ENCODE data around the gene CIZ1.

Gene CIZ1

DNA sequence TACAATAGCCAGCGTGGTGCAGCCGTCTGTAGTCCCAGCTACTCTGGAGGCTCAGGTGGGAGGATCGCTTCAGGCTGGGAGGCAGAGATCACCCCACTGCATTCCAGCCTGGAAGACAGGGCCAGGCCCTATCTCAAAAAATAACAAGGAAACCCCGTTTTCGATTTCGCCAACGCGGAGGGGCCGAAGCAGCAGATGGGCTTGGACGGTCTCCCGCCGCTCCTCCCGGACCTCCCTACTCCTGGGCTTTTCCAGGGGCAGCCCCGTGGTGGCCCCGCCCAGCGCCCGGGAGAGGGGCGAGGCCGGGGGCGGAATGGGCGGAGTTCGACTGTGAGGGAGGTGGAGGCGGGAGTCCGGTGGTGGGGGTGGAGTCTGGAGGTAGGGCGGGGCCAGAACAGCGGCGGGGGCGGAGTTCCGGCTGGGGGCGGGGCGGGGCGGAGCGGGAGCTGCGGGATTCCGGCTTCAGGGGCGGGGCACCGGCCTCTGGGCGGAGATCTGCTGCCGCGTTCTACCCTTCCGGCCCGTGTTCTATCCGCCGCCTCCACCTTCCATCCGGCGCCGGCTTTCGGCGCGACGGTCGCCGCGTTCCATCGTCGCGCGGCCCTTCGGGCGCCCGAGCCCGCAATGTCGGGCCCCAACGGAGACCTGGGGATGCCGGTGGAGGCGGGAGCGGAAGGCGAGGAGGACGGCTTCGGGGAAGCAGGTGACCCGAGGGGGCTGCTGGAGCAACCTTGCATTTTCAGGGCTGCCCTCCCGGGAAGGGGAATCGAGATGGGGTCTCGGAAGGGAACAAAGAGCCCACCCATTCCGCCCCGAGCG, 31.4 kb downstream of the CIZ1 start, which contains the start of gene BBLN:
Gene BBLN, plus strand, starts transcription at position 482 of the 819 bp plus-strand sequence. Its CDS starts 143 bp downstream, at position 625.
- peak; percentile 90 for DNase-seq

DNA sequence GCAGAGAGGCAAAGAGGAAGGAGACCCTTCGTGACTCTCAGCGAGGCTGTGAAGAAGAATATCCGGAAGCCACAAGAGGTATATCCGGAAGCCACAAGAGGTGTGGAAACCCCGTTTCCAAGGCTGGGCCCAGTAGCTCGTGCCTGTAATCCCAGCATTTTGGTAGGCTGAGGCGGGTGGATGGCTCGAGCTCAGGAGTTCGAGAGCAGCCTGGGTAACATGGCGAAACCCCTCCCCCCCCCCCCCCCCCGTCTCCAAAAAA, 31.9 kb downstream of the CIZ1 start:
- no peak for DNase-seq

DNA sequence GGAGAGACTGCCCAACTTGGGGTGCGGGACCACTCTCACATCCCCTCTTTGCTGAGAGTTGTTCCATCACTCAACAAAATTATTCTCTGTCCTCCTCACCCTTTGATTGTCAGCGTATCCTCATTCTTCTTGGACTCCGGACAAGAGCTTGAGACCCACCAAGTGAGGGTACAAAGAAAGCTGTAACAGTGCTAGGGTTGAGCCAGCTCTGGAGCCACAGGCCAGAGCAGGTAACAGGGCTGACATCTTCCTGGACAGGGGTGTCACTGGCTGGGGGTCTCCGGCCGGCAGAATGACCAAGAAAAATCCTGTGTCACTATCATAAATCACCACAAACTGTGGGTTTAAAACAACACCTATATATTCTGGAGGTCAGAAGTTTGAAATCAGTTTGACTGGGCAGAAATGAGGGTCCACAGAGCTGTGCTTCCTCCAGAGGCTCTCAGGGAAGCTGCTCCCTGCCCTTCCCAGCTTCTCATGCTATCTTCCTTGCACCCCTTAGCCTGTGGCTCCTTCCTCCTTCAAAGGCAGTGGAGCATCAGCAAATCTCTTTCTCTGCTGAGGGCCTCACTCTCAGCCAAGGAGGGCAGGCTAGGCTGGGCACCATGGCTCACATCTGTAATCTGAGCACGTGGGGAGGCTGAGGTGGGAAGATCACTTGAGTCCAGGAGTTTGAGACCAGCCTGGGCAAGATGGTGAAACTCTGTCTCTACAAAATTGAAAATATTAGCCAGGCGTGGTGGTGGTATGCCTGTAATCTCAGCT, 35.5 kb downstream of the CIZ1 start:
- DNase-seq, result no peak

DNA sequence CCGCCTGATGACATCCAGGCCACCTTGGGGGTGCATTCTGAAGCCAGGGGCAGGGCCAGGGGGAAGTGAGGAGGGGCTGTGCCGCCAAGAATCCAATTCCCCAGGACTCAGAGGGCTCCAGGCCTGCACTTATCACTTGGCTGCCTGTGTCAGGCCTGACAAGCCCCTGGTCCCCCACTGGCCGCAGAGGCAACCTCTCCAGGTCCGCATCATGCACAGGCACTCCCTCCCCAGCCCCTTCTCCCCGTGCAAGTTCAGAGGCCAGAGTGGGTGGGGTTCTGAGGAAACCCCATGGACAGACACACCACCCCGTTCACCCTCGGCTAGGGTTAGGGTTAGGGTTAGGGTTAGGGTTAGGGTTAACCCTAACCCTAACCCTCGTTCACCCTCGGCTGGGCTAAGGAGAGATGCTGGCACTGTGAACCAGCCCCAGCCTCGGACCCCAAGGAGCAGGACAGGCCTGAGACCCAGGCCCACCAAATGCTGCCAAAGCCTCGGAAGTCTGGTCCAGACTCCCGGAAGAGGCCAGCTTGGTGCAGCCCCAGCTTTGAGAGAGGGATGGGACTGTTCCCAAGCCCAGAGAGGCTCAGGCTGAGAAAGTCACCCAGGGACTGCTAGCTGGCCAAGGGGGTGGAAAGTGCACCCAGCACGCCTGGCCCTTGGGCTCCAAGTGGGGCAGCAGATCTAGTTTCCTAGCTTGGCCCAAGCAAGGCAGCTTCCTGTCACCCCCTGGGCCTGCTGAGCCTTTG, 37.3 kb downstream of the CIZ1 start:
- DNase-seq, result no peak

DNA sequence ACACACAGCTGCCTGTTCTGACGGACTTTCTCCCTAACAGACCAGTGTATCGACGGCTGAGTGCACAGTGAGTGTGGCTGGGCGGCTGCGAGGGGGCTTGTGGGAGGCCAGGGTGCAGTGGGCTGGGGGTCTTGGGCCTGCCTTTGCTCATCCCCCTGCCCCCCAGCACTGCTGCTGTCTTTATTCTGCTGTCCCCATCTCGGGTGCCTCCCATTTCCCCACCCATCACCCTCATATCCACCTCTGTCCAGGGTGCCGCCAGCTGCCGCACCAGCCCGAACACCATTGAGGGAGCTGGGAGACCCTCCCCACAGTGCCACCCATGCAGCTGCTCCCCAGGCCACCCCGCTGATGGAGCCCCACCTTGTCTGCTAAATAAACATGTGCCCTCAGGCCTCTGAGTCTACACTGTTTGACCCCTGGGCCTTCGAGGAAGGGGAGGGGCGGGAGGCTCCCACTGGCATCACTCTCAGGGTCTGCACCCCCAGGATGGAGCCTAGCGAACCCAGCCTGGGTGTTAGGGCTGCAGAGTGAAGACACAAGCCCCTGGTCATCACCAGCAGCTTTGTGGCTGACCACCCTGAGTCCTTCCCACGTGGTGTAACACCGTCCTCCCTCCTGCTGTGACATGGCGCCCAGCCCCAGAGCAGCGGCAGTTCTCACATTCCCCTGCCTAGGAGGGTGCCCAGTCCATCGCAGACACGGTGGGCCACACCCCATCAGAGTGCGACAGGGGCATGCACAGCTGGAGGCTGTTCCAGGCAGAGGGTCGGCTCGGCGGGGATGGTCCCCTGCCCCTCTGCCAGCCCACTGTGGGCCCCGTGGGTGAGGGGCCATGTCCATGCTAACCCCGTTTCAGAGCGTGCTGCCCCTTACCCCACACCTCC, 38.1 kb downstream of the CIZ1 start:
- DNase-seq, result no peak

DNA sequence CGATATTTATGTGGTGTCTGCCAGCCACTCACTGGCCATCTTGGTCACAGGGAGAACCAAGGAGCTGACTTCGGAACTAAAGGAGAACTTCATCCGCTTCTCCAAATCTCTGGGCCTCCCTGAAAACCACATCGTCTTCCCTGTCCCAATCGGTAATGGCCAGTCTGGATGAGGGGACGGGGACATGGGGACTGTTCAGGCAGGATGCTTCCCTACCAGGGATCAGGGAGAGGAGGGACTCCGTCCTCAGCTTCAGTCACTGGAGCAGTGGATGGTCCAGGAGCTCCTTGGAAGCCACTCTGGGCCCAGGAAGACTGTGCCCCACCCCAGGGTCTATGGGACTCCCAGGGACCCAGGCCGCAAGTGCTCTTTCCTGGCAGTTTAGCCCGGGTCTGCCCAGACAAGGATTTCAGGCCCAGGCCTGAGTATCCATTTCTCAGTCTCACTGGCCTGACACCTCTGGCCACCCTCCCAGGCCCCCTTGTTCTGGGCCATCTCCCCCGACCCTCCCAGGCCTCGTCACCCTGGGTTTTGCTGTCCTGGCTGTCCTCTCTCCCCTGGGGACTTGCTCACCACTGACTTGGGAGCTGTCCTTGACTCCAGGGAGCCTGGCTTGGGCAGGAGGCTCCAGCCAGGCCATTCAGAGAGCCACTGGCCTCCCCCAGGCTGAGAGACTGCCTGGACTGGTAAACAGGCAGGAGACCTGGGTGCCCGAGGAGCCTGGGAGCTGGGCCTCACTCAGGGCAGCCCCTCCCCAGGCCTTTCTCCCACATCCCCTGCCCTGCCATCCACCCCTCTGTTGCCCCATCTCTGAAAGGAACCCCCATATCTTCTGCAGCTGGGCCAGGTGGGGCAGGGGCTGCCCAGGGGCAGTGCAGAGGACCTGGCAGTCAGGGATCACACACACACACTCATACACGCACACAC, 39.0 kb downstream of the CIZ1 start:
- no peak for DNase-seq

DNA sequence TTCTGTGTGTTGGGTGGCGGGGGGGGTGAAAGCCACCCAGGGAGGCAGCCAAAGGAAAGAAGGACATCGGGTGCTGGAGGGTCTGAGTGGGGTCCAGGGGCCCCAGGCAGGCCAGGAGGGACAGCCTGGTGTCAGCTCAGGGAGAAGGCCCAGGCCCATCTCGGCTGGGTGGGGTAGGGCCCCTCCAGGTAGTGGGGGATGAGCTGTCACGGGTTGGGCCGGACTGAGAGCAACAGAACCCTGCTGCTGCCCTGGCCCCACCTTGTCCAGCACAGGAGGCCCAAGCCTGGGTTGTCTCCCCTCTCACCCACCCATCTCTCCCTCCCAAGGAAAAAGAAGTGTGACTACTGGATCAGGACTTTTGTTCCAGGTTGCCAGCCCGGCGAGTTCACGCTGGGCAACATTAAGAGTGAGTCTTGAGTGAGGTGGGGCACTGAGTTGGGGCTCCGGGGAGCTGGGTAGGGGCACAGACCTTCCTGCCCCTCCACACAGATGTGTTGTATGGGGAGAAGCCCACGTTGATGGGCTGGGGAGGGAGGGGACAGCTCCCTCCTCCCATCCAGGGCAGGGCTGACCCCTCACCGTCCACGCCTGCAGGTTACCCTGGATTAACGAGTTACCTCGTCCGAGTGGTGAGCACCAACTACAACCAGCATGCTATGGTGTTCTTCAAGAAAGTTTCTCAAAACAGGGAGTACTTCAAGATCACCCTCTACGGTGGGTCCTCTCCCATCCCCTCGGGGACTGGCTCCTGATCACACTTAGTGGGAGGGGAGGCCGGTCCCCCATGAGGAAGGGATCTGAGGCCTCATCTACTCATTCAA, 39.9 kb downstream of the CIZ1 start:
- DNase-seq, result no peak

DNA sequence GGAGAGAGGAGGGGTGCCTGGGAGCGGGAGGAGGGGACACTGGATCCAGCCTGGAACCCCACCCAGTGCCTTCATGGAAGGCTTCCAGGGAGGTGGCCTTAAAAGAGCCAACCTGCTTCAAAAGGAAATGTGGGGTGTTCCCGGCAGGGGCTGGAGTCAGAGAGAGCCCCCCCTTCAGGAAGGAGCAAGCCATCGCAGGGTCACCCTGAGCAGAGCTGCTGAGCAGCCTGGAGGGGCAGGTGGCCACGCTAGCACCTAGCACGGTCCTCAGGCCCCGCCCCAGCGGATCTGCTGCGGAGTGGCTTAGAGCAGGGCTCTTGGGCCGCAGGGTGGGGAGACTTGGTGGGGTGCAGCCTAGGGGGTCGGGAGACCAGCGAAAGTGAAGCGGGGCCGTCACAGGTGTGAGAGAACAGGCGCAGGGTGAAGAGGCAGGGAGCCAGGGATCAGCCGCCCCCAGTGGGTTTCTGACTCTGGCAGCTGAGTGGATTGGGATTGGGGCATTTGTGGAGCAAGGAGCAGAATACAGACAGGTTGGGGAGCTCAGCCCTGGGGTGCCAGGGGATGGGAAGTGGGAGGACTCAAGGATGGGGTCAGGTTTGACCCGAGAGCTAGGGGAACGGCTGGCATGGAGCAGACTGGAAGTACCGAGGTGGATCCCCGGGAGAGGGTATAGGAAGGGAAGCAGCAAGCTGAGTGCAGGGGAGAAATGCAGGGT, 40.6 kb downstream of the CIZ1 start:
- no peak for DNase-seq

DNA sequence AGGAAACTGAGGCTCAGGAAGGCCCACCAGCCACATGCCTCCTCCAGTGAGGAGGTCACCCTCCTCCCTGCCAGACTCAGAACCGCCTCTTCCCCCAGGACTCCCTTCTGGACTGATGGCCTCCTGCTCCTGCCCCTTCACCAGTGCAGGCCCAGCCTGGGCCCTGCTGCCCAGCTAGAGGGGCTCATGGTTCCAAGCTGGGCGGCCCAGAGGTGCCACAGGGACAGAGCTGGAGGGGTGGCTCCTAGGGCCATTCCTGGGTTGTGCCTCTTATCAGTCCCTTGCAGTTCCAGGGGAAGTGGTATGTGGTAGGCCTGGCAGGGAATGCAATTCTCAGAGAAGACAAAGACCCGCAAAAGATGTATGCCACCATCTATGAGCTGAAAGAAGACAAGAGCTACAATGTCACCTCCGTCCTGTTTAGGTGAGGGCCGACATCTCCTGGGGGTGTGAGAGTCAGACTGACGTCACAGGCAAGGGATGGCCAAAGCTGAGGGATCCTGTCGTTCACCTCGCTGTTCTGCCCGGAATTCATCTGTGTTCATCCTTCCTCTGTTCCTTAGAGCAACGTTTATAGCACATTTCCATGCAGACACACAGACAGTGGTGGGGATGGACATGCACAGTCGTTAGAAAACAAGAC, 41.3 kb downstream of the CIZ1 start:
- DNase-seq, result no peak

DNA sequence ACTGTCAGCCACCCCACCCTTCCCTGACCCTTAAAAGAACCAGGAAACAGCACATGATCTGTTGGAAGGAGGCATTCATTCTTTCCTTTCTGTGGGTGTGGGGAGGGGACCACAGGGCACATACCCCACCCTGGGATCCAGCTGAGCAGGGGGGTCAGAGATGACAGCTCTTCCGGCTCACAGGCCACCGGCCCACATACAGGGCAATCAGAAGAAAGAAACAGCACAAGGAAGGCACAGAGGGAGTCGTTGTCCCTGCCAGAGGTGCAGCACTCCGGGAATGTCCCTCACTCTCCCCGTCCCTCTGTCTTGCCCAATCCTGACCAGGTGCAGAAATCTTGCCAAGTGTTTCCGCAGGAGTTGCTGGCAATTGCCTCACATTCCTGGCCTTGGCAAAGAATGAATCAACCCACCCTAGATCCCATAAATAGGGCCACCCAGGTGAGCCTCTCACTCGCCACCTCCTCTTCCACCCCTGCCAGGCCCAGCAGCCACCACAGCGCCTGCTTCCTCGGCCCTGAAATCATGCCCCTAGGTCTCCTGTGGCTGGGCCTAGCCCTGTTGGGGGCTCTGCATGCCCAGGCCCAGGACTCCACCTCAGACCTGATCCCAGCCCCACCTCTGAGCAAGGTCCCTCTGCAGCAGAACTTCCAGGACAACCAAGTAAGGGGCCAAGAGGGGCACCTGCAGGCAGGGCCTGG, 42.2 kb downstream of the CIZ1 start, which contains the start of gene LCN2:
Gene LCN2, plus strand, starts transcription at position 453 of the 701 bp plus-strand sequence. Its CDS starts 73 bp downstream, at position 526.
- no peak for DNase-seq

DNA sequence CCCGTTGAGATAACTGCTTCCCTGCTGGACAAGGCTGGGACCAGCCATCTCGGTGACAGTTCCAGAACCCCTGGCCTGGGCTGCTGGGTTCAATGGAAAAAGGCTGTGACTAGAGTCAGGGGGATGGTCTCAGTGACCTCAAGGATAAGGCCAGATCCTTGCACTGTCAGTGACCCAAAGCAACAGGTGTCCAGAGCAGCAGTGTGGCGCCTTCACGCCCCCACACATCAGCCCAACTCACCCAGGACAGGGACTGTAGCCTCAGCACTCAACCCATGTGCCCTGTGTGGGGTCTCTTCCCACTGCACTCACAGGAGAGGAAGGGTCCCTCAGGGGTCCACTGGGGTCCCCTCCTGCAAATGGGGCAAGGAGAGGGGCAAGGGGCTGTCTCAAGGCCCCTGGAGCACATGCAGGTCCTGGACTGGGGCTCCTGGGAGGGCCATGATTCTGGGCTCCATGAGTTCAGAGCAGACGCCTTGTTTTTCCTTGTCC, 42.8 kb downstream of the CIZ1 start:
- DNase-seq, result no peak

DNA sequence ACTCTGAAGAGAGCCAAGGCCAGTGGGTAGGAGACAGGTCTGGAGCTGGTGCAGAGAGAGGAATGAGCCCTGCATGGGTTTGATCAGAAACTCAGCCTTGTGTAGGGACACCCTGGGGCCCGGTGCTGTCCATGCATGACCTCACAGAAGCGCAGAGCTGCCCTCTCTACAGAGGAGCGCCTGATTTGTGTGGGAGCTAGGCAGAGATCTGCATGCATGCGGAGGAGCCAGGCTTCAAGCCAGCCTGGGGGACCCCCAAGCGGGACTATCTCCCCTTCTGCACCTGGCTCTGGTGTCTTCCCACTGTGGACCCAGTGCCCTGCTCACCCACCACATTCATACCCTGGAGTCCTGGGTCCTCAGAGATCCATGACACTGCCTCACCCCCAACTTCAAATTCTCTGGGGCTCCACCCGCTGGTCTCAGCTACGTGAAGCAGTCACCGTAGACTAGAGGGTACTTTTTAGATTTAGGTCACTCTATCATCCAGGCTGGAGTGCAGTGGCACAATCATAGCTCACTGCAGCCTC, 44.7 kb downstream of the CIZ1 start:
- no peak for DNase-seq

DNA sequence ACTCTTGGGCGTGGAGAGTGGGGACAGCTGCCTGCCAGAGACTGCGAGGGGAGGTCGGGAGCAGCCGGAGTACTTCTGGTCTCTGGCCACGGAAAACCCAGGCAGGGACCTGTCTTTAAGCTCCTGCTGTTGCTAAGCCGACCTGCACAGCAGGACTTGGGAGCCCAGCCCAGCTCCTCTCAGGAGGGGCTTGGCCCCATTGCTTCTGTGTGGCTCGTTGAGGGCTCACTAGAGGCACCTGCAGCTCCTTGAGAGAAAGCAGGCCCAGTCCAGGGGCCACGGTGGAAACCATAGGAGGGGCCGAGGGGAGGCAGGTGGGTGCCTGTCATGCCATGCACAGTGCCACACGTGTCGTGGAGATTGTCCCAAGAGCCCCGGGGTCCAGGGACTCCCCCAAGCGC, 45.4 kb downstream of the CIZ1 start:
- no peak for DNase-seq

DNA sequence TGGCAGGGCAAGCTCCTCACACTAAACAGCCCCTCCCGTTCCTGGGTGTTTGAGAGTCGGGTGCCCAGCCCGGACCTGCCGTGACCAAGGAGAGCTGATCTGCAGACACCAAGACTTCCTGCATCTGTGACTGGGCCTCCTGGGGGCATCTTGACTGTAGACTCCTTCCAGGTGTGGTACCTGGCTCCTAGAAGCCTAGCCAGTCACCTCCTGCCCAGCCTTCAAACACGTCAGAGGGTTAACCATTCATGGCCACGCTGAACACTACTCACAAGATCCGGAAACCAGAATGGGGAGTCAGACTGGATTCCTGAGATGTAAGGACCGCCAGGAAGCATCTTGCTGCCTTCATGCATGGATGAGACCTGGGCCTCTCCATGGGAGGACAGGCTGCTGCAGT, 45.8 kb downstream of the CIZ1 start:
- no peak for DNase-seq

DNA sequence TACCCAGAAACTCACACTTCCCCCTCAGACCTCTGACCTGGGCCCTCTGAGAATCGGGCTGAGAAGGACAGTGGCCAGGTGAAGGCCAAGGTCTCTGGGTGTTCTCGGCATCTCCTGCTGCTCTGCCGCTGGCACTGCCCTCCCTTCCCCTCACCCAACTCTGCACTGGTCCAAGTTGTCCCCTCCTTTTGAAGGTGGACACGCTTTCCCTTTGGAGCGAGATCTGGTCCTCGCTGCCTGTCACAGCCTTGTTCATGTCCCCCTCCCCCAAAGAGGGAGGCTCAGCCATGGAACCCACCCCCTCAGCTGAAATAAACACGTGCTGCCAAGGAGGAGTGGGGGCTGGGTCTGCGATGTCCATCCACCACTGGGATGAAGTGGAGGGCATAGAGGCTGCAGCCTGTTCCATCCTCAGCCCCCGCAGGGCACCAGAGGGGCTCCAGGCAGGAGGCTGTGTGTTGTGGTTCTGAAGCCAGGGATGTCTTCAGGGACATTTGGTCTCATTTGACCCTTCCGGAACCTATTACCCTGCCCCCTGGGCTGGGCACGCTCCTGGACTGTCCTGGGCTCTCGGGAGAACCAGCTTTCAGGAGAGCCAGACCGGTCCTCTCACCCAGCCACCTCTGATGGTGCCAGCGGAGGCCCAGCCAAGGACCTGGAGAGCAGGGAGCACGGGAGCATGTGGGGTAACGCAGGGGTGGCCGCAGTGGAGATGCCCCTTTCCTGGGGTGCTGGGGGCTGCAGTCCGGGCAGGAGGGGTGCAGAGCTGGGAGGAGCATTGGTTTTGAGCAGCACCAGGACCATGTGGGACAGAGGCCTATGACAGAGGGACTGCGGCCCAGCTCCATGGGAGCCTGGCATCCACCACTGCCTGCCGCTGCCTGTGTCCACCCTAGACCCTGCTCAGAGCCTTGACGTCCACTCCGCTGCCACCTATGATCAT, 46.9 kb downstream of the CIZ1 start:
- no peak for DNase-seq

DNA sequence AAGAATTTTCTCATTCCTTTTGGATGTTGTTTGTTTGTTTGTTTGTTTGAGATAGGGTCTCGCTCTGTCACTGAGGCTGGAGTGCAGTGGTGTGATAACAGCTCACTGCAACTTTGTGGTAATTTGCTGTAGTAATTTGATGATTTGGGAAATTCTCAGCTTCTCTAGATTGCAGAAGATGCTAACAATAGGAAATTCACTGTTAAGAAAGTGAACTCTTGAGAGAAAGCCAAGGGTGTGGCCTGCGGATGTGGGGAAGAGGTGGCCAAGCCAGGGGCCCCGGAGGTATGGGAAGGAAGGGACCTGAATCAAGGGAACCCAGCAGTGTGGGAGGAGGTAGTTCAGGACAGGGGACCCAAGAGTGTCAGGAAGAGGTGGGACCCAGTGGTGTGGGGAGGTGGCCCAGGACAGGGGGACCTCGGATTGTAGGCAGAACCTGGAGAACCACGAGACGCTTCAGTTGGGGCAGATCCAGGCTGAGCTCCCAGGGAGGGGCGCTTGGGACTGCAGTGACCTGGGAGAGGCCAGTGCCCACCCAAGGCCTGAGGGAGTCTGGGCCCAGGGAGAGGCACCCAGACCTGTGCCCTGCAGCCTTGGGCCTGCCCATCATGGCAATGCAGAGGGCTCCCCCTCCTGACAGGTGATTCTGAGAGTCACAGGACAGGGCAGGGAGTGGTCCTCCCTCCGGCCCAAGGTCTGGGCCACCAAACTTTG, 47.7 kb downstream of the CIZ1 start:
- DNase-seq, result no peak
